Lower leg skin (tissue), 4 donors: ENCODE data around the gene R3HDM2. TPM values are rescaled to one million over a fixed set of nuclear protein-coding genes. Genes with fewer than 3 reads are reported as not detected.

Experiments used
- DNase-seq, 2 donors: peaks; one replicate each; pipeline ENCODE4 v3.0.0-alpha.2; 2019; ENCODE audit warnings: low spot score in 2 of 2
- H3K4me3 ChIP-seq: fragments of 200-600 bp; sonication (generic); 2 replicates; pipeline ENCODE4 v1.5.1; 2017; ENCODE audit warnings: mild to moderate bottlenecking, low read depth; ENCODE audit not compliant: poor library complexity, severe bottlenecking
- CTCF ChIP-seq, 3 donors: fragments of 450-650 bp; IDR thresholded peaks; one replicate each; pipeline ENCODE4 v1.5.1; 2016; ENCODE audit warnings: antibody characterized with exemption in 3 of 3, mild to moderate bottlenecking in 3 of 3, moderate library complexity in 2 of 3
- POLR2A ChIP-seq, 2 donors: fragments of 450-650 bp; IDR thresholded peaks; one replicate each; pipeline ENCODE4 v1.6.1; 2016 to 2017; ENCODE audit warnings: antibody characterized with exemption in 2 of 2, mild to moderate bottlenecking in 1 of 2, moderate library complexity in 1 of 2
- WGBS, 2 donors: methylation state at CpG; one replicate each; pipeline ENCODE4 v1.1.5; 2018; 5-methylcytosine and 5-hydroxymethylcytosine counted together
- intact Hi-C: fragments of 100-400 bp; cut with DNase I; formaldehyde crosslinking; loops from one replicate; pipeline ENCODE4 v1.15.0; 2023; ENCODE audit warnings: low total_unique reads
- total RNA-seq, 4 donors: library from RNA; depleted of rRNA; stranded (reverse); fragments of >200 nt; gene quantifications; one replicate each; pipeline ENCODE4 v1.1.0, GENCODE V29; 2016

The R3HDM2 gene
- total RNA-seq, 4 donors from 2014 or later: 37.2 to 64.6 (median 54.3) TPM

GRCh38 chr12:57261428-57261865, 169.4 kb downstream of the R3HDM2 start:
- intact Hi-C loops: loop anchor here (5.0 kb wide), 1 partner anchor 191 kb away; no protein-coding TSS in a partner anchor
- WGBS, 2 donors: 57 to 70% methylated on average over 2 of the region's 2 CpGs
- no peak overlapping the region for H3K4me3 ChIP-seq
- DNase-seq: no peak
- no peak for TF ChIP-seq CTCF (IDR thresholded peaks at IDR 0.05)
- TF ChIP-seq POLR2A (IDR thresholded peaks at IDR 0.05): no peak

GRCh38 chr12:57260366-57260765, 170.5 kb downstream of the R3HDM2 start:
- intact Hi-C loops: loop anchor here (5.0 kb wide), 1 partner anchor 192 kb away; no protein-coding TSS in a partner anchor
- no peak overlapping the region for H3K4me3 ChIP-seq
- WGBS, 2 donors: 86 to 88% methylated on average over 4 of the region's 4 CpGs
- no peak for TF ChIP-seq CTCF (IDR thresholded peaks at IDR 0.05)
- TF ChIP-seq POLR2A (IDR thresholded peaks at IDR 0.05): no peak
- no peak for DNase-seq

GRCh38 chr12:57258977-57259970, 171.6 kb downstream of the R3HDM2 start:
- intact Hi-C loops: no loop called here
- 72 to 79% methylated on average over 6 of the region's 6 CpGs for WGBS, 2 donors
- DNase-seq: peak in 1 of 2 donors; percentile 32
- TF ChIP-seq CTCF (IDR thresholded peaks at IDR 0.05): no peak
- TF ChIP-seq POLR2A (IDR thresholded peaks at IDR 0.05): no peak
- H3K4me3 ChIP-seq: no peak overlapping the region

- 85 to 86% methylated on average over 6 of the region's 6 CpGs for WGBS, 2 donors
- intact Hi-C loops: no loop called here
- DNase-seq: peak in 1 of 2 donors; percentile 65
- no peak overlapping the region for H3K4me3 ChIP-seq
- TF ChIP-seq POLR2A (IDR thresholded peaks at IDR 0.05) (no peak), CTCF (IDR thresholded peaks at IDR 0.05) (no peak)
These were observed 174.9 kb downstream of the R3HDM2 start for GRCh38 chr12:57255916-57256315.

GRCh38 chr12:57254506-57255280, 176.2 kb downstream of the R3HDM2 start:
- TF ChIP-seq POLR2A (IDR thresholded peaks at IDR 0.05) (no peak), CTCF (IDR thresholded peaks at IDR 0.05) (no peak)
- intact Hi-C loops: no loop called here
- peak in 1 of 2 donors; percentile 57 for DNase-seq
- no peak overlapping the region for H3K4me3 ChIP-seq
- WGBS, 2 donors: 83 to 87% methylated on average over 14 of the region's 14 CpGs
